GM12872 (cell line): ENCODE results near the gene PPAN.

Source experiments
- CTCF ChIP-seq: IDR thresholded peaks from 3 replicates; pipeline ENCODE4 v1.5.1; 2011; ENCODE audit warnings: low read depth, mild to moderate bottlenecking, low read length, moderate library complexity; ENCODE audit not compliant: insufficient read depth

PPAN gene

DNA sequence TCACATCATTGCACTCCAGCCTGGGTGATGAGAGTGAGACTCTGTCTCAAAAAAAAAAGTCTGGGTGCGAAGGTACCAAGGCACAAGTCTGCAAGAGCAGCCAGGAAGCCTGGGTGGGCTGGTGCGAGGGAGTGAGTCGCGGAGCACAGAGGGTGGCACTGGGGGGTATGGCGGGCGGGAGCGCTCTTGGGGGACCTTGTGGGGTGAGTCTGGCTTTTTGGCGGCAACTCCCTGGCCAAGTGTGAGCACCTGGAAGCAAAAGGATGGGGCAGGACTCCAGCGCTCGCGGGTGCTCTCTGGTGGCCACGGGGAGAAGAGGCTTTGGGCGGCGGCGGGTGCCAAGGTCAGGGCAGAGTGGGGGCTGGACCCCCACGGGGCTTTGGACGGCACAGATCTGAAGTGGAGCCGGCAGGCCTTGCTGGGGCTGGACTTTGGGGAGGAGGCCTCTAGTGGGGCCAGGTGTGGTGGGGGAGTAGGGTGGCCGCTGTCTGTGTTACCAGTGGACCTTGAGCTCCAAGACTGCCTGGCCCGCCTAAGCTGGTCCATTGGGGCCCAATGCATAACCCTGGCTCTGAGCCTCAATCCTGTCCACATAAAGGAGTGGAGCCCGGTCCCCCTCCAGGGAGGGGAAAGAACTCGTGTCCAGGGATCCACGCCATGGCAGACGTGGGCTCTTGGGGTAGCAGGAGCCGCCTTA lies 6.9 kb downstream of the PPAN start:
- peak; percentile 87 for TF ChIP-seq CTCF

DNA sequence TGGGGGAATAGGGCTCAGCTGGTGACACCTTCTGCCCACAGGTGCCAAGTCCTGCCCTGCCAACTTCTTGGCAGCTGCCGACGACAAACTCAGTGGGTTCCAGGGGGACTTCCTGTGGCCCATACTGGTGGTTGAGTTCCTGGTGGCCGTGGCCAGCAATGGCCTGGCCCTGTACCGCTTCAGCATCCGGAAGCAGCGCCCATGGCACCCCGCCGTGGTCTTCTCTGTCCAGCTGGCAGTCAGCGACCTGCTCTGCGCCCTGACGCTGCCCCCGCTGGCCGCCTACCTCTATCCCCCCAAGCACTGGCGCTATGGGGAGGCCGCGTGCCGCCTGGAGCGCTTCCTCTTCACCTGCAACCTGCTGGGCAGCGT lies 7.4 kb downstream of the PPAN start:
- no peak for TF ChIP-seq CTCF

DNA sequence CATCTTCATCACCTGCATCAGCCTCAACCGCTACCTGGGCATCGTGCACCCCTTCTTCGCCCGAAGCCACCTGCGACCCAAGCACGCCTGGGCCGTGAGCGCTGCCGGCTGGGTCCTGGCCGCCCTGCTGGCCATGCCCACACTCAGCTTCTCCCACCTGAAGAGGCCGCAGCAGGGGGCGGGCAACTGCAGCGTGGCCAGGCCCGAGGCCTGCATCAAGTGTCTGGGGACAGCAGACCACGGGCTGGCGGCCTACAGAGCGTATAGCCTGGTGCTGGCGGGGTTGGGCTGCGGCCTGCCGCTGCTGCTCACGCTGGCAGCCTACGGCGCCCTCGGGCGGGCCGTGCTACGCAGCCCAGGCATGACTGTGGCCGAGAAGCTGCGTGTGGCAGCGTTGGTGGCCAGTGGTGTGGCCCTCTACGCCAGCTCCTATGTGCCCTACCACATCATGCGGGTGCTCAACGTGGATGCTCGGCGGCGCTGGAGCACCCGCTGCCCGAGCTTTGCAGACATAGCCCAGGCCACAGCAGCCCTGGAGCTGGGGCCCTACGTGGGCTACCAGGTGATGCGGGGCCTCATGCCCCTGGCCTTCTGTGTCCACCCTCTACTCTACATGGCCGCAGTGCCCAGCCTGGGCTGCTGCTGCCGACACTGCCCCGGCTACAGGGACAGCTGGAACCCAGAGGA lies 7.9 kb downstream of the PPAN start:
- TF ChIP-seq CTCF = no peak

- TF ChIP-seq CTCF = no peak
Observed at GRCh38 chr19:10114651-10115391, 8.7 kb downstream of the PPAN start.

- no peak for TF ChIP-seq CTCF
Observed at GRCh38 chr19:10115392-10116084, 9.4 kb downstream of the PPAN start.

GRCh38 chr19:10116085-10116865 lies 10.1 kb downstream of the PPAN start:
- TF ChIP-seq CTCF = no peak
